ENCODE data around the gene KCTD17.
A peak's percentile ranks its signal among the peaks of the same experiment; 100 is the strongest.

KCTD17 gene

DNA sequence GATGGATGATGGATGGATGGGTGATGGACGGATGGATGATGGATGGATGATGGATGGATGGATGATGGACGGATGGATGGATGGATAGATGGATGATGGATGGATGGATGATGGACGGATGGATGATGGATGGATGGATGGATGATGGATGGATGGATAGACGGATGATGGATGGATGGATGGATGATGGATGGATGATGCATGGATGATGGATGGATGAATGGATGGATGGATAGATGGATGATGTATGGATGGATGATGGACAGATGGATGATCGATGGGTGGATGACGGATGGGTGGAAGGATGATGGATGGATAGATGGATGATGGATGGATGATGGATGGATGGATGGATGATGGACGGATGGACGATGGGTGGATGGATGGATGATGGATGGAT, 21.1 kb downstream of the KCTD17 start:
- TF ChIP-seq, protein P1, sequence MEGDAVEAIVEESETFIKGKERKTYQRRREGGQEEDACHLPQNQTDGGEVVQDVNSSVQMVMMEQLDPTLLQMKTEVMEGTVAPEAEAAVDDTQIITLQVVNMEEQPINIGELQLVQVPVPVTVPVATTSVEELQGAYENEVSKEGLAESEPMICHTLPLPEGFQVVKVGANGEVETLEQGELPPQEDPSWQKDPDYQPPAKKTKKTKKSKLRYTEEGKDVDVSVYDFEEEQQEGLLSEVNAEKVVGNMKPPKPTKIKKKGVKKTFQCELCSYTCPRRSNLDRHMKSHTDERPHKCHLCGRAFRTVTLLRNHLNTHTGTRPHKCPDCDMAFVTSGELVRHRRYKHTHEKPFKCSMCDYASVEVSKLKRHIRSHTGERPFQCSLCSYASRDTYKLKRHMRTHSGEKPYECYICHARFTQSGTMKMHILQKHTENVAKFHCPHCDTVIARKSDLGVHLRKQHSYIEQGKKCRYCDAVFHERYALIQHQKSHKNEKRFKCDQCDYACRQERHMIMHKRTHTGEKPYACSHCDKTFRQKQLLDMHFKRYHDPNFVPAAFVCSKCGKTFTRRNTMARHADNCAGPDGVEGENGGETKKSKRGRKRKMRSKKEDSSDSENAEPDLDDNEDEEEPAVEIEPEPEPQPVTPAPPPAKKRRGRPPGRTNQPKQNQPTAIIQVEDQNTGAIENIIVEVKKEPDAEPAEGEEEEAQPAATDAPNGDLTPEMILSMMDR (IDR thresholded peaks at IDR 0.05; ENCODE audit: borderline replicate concordance, control extremely low read depth, extremely low read depth, insufficient read depth, missing control alignments), result no peak
- in situ Hi-C loops (cut with MboI; ENCODE audit: low sequenced_read_pairs, unreplicated experiment), result no loop called here

DNA sequence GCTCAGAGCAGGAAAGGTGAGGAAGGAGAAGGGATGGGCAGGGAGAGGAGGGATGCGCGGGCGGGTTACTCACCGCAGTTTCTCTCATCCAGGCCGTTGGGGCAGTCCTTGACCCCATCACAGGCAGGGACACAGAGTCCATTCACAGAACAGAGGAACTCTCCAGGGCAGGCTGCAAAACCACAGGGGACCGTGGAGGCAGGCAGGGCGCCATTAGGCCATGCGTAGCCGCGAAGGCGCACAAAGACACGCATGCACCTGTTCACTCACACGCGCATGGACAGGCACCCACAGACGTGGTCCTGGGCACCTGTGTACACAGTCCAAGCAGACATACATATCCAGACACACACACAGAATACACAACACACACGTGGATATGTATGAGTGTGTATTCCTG, 23.0 kb downstream of the KCTD17 start:
- in situ Hi-C loops (cut with MboI; ENCODE audit: low sequenced_read_pairs, unreplicated experiment), result no loop called here
- TF ChIP-seq, protein P1 (IDR thresholded peaks at IDR 0.05; ENCODE audit: borderline replicate concordance, control extremely low read depth, extremely low read depth, insufficient read depth, missing control alignments), result no peak

More for the DNA sequence above, 21.1 kb downstream of the KCTD17 start:
- DNase-seq (ENCODE audit: low spot score), result no peak

DNA sequence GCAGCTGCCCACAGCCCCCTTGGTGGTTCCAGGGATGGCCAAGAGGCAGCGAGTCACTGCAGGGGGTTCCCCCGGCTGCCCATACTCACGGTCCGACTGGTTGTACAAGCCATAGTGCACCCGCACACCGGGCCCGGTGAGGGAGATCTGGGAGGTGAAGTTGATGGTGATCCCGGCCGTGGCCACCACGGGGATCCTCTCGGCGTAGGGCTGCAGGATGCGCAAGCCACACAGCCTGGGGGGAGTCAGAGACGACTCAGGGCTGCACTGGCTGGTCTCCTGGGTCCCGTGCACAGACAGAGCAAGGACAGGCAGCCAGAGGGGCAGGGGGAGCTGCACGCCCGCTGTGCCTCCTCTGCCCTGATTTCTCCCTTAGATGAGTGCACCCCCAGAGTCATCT, 23.5 kb downstream of the KCTD17 start:
- no peak for DNase-seq (ENCODE audit: low spot score)
- in situ Hi-C loops (cut with MboI; ENCODE audit: low sequenced_read_pairs, unreplicated experiment), result no loop called here
- TF ChIP-seq, protein P1 (IDR thresholded peaks at IDR 0.05; ENCODE audit: borderline replicate concordance, control extremely low read depth, extremely low read depth, insufficient read depth, missing control alignments), result no peak

More for the DNA sequence above, 23.0 kb downstream of the KCTD17 start:
- no peak for DNase-seq (ENCODE audit: low spot score)

DNA sequence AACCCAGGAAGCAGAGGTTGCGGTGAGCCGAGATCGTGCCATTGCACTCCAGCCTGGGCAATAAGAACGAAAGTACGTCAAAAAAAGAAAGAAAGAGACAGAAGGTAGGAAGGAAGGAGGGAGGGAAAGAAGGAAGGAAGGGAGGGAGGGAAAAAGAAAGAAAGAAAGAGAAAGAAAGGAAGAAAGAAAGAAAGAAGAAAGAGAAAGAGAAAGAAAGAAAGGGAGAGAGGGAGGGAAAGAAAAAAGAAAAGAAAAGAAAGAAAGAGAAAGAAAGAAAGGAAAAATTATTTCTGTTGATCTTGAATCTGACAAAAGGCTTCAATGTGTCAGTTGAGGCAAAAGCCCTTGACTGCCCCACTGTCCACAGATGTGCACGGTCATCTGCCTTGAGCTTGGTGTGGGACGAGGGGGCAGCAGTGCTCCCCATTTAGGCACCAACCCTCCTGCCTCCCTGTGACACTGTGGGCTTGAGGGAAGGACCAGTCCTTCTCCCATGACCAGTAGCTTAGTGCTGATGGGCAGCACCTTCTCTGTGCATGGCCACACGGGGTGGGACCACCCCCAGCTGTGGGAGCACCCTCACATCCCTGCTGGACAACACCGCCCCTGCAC, 24.4 kb downstream of the KCTD17 start:
- TF ChIP-seq, protein P1 (IDR thresholded peaks at IDR 0.05; ENCODE audit: borderline replicate concordance, control extremely low read depth, extremely low read depth, insufficient read depth, missing control alignments), result no peak
- in situ Hi-C loops (cut with MboI; ENCODE audit: low sequenced_read_pairs, unreplicated experiment), result no loop called here

DNA sequence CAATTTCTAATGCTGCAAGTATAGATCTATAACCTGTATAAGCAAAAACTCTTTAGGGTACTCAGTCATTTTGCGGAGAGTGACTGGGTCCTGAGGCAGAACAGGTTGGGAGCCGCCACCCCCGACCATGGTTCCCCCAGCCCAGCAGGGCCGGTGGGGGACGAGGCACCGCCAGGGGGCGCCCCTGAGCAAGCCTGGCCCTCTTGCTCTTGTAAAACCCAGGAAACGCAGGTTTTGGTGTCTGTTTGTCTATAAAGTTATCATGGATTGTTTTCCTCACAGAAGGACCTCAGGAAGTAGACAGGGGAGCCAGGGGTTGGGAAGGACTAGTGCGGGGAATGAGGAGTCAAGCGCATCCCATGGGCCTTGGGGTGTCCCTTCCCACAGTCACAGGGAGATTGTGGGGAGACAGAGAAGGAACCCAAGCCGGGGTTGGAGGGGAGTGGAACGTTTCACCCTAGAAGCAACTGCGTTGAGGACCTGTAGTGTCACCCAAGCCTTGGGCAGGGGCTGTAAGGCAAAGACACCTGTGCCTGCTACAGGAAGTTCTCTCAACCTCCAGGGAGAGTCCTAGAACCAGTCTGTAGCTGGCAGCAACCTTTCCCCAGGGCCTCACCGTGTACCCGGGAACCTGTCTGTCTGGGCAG, 26.4 kb downstream of the KCTD17 start:
- TF ChIP-seq, protein P1 (IDR thresholded peaks at IDR 0.05; ENCODE audit: borderline replicate concordance, control extremely low read depth, extremely low read depth, insufficient read depth, missing control alignments), result peak; percentile 90
- peak; percentile 93 for DNase-seq (ENCODE audit: low spot score)
- in situ Hi-C loops (cut with MboI; ENCODE audit: low sequenced_read_pairs, unreplicated experiment), result no loop called here

More for the DNA sequence above, 24.4 kb downstream of the KCTD17 start:
- DNase-seq (ENCODE audit: low spot score), result no peak

DNA sequence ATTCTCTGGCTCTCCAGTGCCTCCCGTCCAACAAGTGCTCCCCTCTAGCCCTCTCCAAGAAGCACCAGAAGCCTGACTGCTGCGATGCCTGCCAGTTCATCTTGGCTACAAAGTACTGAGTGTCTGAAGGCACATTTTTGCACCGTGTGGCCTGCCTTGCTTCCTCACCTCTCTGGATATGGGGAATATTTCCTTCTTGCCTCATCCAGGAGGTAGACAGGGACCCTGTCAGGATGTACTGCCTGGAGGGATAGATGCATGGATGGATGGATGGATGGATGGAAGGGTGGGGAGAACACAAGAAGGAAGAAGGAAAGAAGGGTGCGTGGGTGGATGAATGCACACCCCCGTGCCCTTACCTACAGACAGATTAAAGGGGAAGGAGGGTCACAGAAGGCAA, 27.6 kb downstream of the KCTD17 start:
- DNase-seq (ENCODE audit: low spot score), result no peak
- TF ChIP-seq, protein P1 (IDR thresholded peaks at IDR 0.05; ENCODE audit: borderline replicate concordance, control extremely low read depth, extremely low read depth, insufficient read depth, missing control alignments), result no peak
- in situ Hi-C loops (cut with MboI; ENCODE audit: low sequenced_read_pairs, unreplicated experiment), result no loop called here
